Stimulated activated naive CD8-positive, alpha-beta T cell treated with anti-CD3 and anti-CD28 coated beads, Interleukin-15, Interleukin-2, amounts not matched to agents 100 ng/mL and 50 ng/mL, for 24 hours (primary cell): Measurements from ENCODE around the gene EXT2.

Experiments used
- H3K27ac Mint-ChIP-seq: one replicate; pipeline ENCODE4 v1.8.0; 2021; ENCODE audit warnings: mild to moderate bottlenecking, mixed read lengths
- H3K27me3 Mint-ChIP-seq: one replicate; pipeline ENCODE4 v1.8.0; 2021; ENCODE audit warnings: mixed read lengths
- H3K36me3 Mint-ChIP-seq: one replicate; pipeline ENCODE4 v1.8.0; 2021; ENCODE audit warnings: low read depth, mixed read lengths
- H3K4me1 Mint-ChIP-seq: one replicate; pipeline ENCODE4 v1.8.0; 2021; ENCODE audit warnings: low read depth, mixed read lengths
- H3K4me3 Mint-ChIP-seq: one replicate; pipeline ENCODE4 v1.8.0; 2021; ENCODE audit warnings: mild to moderate bottlenecking, mixed read lengths
- H3K9me3 Mint-ChIP-seq: one replicate; pipeline ENCODE4 v1.8.0; 2021; ENCODE audit warnings: mixed read lengths

EXT2 gene

DNA sequence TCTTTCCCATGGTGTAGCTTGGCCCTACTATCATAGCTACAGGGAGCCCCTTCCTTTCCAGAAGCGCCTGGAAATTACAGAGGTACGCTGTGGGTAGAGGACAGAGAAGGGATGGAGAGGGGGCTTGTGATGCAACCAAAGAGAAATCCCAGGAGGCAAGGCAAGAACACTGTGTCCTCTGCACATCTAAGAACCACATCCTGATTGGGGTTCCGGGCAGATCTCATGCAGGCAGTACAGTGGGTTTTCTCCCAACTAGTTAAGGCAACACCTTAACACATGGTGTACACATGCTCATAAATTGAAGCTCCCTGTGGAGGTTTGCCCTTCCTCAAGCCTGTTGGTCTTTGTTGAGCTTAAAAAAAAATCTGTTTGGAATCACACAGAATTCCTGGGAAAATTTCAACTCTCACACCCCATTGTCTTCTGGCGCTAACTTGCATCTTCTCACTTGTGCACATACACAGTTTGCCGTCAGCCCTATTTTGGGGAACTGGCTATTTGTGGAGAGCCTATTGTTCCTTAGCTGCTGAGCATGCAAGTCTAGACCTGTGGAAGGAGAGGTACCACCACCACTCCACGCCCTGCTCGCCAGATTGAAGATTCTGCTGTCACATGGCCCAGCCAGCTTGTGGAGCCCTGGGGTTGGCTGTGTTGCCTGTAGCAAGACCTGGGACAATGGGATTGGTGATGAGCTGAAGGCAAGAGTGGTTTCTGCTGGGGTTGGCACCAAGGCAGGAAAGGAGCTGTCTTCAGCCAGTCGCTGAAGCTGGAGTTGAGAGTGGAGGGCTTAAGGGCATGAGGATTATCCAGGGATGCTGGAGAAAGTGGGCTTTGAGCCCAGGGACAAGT lies 162.1 kb downstream of the EXT2 start:
- no peak overlapping the region for H3K4me3 Mint-ChIP-seq
- H3K4me1 Mint-ChIP-seq: peaks cover 11% of the 10 kb centered on the region
- H3K36me3 Mint-ChIP-seq: peaks cover 8% of the 10 kb centered on the region
- no peaks in the 10 kb centered on the region for H3K27me3 Mint-ChIP-seq
- H3K9me3 Mint-ChIP-seq: peaks cover 11% of the 10 kb centered on the region
- no peak overlapping the region for H3K27ac Mint-ChIP-seq

DNA sequence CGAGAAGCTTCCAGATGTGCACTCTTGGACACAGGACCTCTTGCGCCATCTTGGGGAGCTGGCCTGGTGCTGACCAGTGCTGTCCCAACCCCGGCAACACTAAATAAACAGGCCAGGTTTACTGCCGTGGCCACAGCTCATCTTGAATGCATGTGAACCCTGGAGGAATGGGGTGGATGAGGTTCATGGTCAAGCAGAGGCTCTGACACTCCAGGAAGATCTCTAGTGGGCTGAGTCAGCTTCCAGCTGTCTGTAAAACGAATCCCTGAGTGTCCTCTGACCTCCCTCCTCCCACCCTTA lies 162.7 kb downstream of the EXT2 start:
- Mint-ChIP-seq H3K27ac (no peak overlapping the region), H3K27me3 (no peaks in the 10 kb centered on the region), H3K4me1 (peaks cover 11% of the 10 kb centered on the region), H3K4me3 (no peak overlapping the region), H3K36me3 (peaks cover 2% of the 10 kb centered on the region), H3K9me3 (peaks cover 5% of the 10 kb centered on the region)

- no peaks in the 10 kb centered on the region for H3K27me3 Mint-ChIP-seq
- H3K9me3 Mint-ChIP-seq: no peaks in the 10 kb centered on the region
- H3K36me3 Mint-ChIP-seq: no peaks in the 10 kb centered on the region
- no peak overlapping the region for H3K27ac Mint-ChIP-seq
- no peak overlapping the region for H3K4me3 Mint-ChIP-seq
- H3K4me1 Mint-ChIP-seq: peaks cover 11% of the 10 kb centered on the region
Observed at GRCh38 chr11:44258839-44259420, 163.5 kb downstream of the EXT2 start.

GRCh38 chr11:44260081-44260480 lies 164.6 kb downstream of the EXT2 start:
- H3K4me3 Mint-ChIP-seq: no peak overlapping the region
- no peaks in the 10 kb centered on the region for H3K36me3 Mint-ChIP-seq
- H3K27me3 Mint-ChIP-seq: no peaks in the 10 kb centered on the region

DNA sequence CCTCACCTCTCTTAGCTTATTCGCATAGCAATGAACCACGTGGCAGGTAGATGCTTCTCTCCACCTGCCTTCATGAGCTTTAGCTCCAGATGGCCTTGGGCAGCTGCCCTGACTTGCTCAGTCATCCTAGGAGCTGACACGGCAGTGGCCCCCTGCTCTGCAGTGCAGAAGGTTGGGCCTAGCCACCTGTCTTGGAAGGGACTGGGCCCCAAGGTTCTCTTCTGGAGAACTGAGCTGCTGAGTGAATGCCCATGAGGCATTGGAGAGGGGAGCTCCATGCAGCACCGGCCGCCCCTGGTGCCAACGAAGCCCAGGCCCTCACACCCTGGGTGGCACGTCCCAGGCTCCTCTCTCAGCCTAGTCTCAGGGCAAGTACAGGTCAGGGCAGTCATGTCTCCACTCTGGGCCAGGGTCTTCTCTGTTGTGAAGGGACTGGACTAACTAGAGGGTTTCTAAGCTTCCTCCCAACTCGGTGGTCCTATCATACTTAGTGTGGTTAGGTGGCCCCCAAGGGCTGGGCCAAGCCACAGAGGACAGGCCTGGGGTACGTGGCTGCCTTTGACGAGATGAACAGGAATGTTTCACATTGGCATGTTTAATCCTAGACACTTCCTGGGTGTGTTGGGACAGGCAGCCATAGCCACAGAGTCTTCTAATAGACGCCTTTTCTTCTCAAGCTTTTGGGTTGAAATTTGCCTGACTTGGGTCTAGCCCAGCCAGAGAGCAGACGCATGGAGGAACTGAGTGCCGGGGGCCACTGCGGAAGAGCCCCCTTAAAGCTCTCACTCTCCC lies 166.5 kb downstream of the EXT2 start:
- Mint-ChIP-seq H3K36me3 (no peaks in the 10 kb centered on the region), H3K9me3 (no peaks in the 10 kb centered on the region), H3K4me1 (peaks cover 8% of the 10 kb centered on the region), H3K27ac (no peak overlapping the region), H3K4me3 (no peak overlapping the region), H3K27me3 (no peaks in the 10 kb centered on the region)

More at GRCh38 chr11:44260081-44260480, 164.6 kb downstream of the EXT2 start:
- Mint-ChIP-seq H3K9me3 (no peaks in the 10 kb centered on the region), H3K27ac (no peak overlapping the region), H3K4me1 (peaks cover 11% of the 10 kb centered on the region)

DNA sequence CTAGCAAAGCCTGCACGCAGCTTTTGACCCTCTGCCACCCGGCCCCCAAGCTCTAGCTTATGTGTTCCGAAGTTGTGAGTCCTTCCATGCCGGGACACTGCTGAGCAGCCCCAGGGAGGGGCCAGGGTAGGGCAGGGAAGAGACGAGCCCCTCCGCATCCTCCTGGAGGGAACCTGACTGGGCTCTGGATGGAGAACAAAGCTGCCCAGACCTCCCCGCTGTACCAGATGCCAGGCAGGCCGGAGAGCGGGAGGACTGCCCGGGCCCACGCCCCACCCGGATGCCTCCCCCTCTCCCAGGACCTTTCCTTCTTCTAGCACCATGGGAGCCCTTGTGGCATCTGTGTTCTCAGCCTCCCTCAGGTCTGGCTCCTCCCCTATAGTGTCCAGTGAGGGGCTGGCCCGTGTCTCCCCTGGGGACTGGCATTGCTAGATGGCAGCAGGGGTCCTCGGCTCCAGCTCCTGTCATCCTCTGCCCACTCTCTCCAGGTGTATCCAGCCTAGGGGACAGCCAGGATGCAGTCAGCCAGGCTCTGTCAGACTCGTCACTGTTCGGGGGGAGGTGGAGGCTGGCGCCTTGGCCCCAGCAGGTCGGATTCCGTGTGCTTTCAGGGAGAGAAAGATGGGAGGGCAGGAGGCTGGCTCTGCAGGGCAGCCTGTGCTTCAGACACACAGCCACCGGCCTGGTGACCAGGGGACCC lies 168.4 kb downstream of the EXT2 start:
- Mint-ChIP-seq H3K27ac (no peak overlapping the region), H3K4me1 (no peaks in the 10 kb centered on the region), H3K27me3 (no peaks in the 10 kb centered on the region), H3K36me3 (no peaks in the 10 kb centered on the region), H3K9me3 (no peaks in the 10 kb centered on the region), H3K4me3 (no peak overlapping the region)

GRCh38 chr11:44264438-44264749 lies 168.9 kb downstream of the EXT2 start:
- H3K4me3 Mint-ChIP-seq: no peak overlapping the region
- no peaks in the 10 kb centered on the region for H3K9me3 Mint-ChIP-seq
- H3K27ac Mint-ChIP-seq: no peak overlapping the region
- no peaks in the 10 kb centered on the region for H3K36me3 Mint-ChIP-seq
- H3K27me3 Mint-ChIP-seq: no peaks in the 10 kb centered on the region
- H3K4me1 Mint-ChIP-seq: no peaks in the 10 kb centered on the region

- no peaks in the 10 kb centered on the region for H3K4me1 Mint-ChIP-seq
- H3K4me3 Mint-ChIP-seq: no peak overlapping the region
- no peak overlapping the region for H3K27ac Mint-ChIP-seq
- H3K36me3 Mint-ChIP-seq: no peaks in the 10 kb centered on the region
- no peaks in the 10 kb centered on the region for H3K9me3 Mint-ChIP-seq
- H3K27me3 Mint-ChIP-seq: no peaks in the 10 kb centered on the region
Observed at GRCh38 chr11:44264761-44265160, 169.3 kb downstream of the EXT2 start.

- Mint-ChIP-seq H3K4me3 (no peak overlapping the region), H3K4me1 (no peaks in the 10 kb centered on the region), H3K27me3 (no peaks in the 10 kb centered on the region), H3K27ac (no peak overlapping the region), H3K9me3 (no peaks in the 10 kb centered on the region), H3K36me3 (no peaks in the 10 kb centered on the region)
Observed at GRCh38 chr11:44266056-44266780, 170.7 kb downstream of the EXT2 start.

DNA sequence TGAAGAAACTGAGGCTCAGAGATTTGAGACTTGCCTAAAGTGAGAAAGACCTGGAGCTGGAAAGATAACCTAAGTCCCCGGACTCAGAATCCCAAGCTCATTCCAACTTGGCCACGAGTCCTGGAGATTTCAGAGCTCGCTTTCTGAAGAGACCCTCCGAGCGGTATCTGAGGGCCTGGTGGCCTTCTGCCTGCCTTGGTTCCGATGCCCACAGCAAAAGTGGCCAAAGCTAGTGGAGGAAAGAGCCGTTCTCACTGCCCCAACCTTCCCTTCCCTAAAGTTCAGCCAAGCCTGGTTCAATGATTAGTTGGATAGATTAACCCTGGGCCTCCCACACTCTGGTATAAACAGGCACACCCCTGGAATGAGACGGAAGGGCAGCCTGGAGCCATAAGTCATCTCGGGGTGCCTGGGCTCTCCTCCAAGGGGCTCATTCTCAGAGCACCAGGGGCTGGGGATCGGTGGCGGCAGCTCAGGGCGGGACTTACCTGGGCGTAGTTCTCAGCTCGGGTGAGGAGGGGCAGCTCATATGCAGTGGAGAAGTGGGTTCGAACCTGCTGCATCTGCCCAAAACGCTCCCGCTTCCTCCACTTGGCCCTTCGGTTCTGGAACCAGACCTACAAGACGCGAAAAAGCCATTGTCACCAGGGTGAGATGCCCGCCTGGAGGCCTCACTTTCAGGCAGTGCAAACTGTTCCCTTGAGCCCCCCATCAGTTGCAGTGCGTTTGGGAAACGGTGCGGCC lies 171.7 kb downstream of the EXT2 start:
- Mint-ChIP-seq H3K27ac (no peak overlapping the region), H3K27me3 (no peaks in the 10 kb centered on the region), H3K9me3 (no peaks in the 10 kb centered on the region), H3K4me1 (no peaks in the 10 kb centered on the region), H3K36me3 (no peaks in the 10 kb centered on the region), H3K4me3 (no peak overlapping the region)

GRCh38 chr11:44267750-44268613 lies 172.5 kb downstream of the EXT2 start:
- H3K4me3 Mint-ChIP-seq: no peak overlapping the region
- H3K4me1 Mint-ChIP-seq: no peaks in the 10 kb centered on the region
- no peaks in the 10 kb centered on the region for H3K27me3 Mint-ChIP-seq
- H3K27ac Mint-ChIP-seq: no peak overlapping the region
- no peaks in the 10 kb centered on the region for H3K9me3 Mint-ChIP-seq
- H3K36me3 Mint-ChIP-seq: no peaks in the 10 kb centered on the region

GRCh38 chr11:44268614-44269080 lies 173.2 kb downstream of the EXT2 start:
- Mint-ChIP-seq H3K36me3 (no peaks in the 10 kb centered on the region), H3K4me3 (no peak overlapping the region), H3K9me3 (no peaks in the 10 kb centered on the region), H3K27ac (no peak overlapping the region), H3K27me3 (no peaks in the 10 kb centered on the region), H3K4me1 (no peaks in the 10 kb centered on the region)
